C4-2B (cell line): Measurements from ENCODE around the gene CHRNA1.

Source experiments
- H3K27ac ChIP-seq: fragments of 450-650 bp; 2 replicates; pipeline ENCODE4 v1.5.1; 2017
- ZFX ChIP-seq: fragments of 450-650 bp; IDR thresholded peaks from 2 replicates; pipeline ENCODE4 v1.6.1; 2017
- TF ChIP-seq, protein P1 (sequence below): fragments of 450-650 bp; conservative IDR thresholded peaks from 2 replicates; pipeline ENCODE4 v1.5.1; 2017; ENCODE audit warnings: mild to moderate bottlenecking

The CHRNA1 gene

DNA sequence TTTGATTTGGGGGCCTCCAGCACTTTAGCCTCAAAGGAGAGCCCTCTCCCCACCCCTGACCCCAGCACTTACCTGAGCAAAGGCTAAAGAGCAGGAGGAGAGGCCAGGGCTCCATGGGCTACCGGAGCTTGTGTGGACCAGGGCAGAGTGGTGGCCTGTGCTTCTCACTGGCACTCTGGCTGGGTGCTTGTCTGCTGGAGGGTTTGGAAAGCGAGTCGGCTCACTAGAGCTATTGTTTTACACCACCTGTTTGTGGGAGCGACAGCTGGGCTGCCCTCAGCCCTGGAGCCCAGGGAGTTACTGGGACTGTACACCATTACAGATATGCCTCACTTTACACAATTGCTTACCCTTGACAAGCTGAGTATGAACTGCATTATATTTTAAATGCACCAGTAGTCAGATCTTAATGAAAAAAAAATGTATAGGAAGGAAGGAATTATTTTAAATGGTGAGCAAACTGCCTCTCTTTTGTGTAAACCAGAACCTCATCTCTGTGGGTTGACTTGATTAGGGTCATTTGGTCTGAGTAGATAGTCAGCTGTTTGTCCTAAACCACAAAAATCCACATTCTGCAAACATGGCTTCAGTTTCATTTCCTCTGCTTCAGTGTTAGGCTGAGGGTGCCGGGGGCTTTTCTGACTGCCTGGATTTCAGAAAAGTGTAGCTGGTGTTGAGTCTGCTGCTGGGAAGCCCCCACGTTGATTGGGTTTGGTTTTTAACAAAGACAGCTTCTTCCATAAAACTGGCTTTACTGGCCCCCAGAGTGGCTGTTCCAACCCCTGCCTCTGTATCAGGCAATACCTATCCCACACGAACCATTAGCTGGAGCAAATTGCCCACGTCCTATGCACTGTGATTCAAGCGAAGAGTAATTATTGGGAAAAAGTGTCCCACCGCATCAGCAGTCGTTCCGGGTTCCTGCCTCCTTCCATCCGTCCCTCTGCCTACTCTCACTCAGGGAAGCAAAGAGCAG is at the start of gene CHRNA1:
TSS of gene CHRNA1 (minus strand) at position 193 of the 976 bp plus-strand sequence. CDS start at position 115, 78 bp downstream.
- no peak within 1 kb of the TSS for H3K27ac ChIP-seq
- TF ChIP-seq, protein P1, sequence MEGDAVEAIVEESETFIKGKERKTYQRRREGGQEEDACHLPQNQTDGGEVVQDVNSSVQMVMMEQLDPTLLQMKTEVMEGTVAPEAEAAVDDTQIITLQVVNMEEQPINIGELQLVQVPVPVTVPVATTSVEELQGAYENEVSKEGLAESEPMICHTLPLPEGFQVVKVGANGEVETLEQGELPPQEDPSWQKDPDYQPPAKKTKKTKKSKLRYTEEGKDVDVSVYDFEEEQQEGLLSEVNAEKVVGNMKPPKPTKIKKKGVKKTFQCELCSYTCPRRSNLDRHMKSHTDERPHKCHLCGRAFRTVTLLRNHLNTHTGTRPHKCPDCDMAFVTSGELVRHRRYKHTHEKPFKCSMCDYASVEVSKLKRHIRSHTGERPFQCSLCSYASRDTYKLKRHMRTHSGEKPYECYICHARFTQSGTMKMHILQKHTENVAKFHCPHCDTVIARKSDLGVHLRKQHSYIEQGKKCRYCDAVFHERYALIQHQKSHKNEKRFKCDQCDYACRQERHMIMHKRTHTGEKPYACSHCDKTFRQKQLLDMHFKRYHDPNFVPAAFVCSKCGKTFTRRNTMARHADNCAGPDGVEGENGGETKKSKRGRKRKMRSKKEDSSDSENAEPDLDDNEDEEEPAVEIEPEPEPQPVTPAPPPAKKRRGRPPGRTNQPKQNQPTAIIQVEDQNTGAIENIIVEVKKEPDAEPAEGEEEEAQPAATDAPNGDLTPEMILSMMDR: no peak
- no peak for TF ChIP-seq ZFX

DNA sequence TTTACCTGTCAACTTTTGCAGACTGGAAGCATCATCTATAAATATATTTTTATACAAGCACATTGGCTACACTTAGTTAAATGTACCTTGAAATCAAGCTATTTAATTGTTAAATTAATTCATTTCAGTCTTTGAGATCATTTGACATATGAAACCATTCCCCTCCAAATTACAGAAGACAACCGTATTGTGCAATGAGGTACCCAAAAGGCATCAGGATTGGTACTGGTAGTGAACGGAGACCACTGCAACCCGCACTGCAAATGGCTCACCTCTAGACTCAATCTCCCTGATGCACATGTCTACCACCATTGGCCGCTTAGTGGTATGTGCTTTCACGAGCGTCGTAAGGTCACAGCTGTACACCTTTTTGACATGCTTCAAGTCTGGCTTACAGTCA is 47.8 kb upstream of the CHRNA1 start:
- no peak overlapping the region for H3K27ac ChIP-seq
- TF ChIP-seq, protein P1: no peak
- no peak for TF ChIP-seq ZFX

- H3K27ac ChIP-seq: no peak overlapping the region
- TF ChIP-seq, protein P1: no peak
- no peak for TF ChIP-seq ZFX
Measured at GRCh38 chr2:174807931-174808330, 43.7 kb upstream of the CHRNA1 start.

DNA sequence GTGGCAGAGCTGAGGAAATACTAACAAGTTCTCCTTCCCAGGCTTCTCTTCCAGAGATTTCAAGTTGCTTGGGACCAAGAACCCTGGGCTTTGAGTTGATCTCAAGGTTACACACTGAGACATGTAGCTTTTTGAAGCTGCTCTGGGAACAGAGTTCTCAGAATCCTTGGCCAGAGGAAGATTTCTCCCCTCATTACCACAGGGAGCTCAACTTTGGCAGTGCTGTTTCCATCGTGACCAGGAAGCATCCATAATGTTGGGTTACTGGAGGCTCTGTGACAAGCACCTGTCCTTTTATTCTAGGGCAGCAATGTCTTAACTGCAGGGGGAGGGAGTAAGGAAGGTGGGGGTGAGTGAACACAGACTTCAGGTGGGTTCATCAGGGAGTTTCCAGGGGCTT is 41.5 kb upstream of the CHRNA1 start:
- TF ChIP-seq, protein P1: no peak
- TF ChIP-seq ZFX: no peak
- no peak overlapping the region for H3K27ac ChIP-seq

DNA sequence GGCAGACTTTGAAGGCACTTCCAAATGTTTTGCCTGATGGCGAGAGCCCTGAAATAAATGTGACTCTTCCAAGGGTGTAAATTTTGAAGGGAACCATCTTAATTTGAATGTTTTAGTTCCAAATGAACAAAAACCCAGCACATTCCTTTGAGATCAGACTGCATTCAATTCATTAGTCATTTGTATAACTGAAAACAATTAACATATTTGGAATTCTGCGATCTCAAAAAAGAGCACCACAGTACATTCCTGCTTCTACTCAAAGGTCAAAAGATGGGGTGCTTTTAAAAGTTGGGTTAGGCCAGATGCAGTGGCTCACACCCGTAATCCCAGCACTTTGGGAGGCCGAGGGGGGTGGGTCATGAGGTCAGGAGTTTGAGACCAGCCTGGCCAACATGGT is 38.2 kb upstream of the CHRNA1 start:
- no peak overlapping the region for H3K27ac ChIP-seq
- TF ChIP-seq, protein P1: no peak
- no peak for TF ChIP-seq ZFX

DNA sequence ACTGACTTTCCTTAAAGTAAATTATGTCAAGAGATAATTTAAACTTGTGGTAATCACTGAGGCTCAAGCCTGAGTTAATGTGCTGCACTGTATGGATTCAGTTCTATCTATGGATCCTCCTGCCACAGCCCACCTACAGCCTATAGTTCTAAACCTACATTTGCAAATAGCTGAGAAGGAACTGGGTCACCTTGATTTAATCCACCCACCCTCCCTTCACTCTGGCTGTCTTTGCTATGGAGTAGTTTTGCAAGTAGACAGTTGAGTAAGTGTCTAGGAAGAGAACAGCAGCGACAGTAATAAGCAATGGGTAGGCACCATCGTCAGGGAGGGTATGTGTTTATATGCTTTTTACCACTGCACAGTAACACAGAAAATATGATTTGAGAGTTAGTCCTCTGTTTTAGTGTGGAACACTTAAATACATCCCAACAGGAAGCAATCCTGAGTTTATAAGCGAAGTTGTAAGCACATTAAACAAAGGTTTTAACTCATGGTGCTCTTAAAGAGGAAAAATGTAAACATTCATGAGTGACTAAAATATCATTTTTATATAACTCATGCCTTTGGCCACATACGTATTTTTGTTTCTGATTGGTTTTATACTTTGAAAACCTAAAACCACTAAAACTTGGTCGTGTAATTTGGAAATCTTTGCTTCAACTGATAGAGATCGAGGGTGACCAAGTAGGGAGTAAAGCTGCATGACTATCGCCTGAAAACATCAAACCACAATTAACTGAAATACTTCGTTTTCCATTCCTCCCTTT is 36.3 kb upstream of the CHRNA1 start:
- no peak overlapping the region for H3K27ac ChIP-seq
- TF ChIP-seq, protein P1: no peak
- TF ChIP-seq ZFX: no peak

DNA sequence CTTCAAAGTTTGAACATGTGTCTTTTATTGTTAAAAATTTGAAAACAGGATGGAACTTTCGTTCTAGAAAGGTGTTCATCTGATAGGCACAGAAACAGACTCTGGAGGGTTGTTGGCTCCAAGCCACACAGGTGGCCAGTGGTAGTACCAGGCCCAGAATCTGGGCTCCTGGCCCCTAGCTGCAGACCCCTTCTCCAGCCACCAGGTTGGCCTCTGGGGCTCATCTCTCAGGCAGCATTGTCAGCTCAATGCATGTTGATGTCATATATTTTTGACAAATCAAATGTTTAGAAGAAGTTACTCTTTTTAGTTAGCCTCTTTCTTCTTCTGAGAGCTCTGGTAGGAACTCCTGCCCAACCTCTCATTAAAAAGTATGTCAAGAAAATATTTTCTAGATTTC is 34.5 kb upstream of the CHRNA1 start:
- no peak for TF ChIP-seq ZFX
- TF ChIP-seq, protein P1: no peak
- H3K27ac ChIP-seq: no peak overlapping the region
